Measurements from ENCODE around the gene ZNRD2.

Gene ZNRD2

DNA sequence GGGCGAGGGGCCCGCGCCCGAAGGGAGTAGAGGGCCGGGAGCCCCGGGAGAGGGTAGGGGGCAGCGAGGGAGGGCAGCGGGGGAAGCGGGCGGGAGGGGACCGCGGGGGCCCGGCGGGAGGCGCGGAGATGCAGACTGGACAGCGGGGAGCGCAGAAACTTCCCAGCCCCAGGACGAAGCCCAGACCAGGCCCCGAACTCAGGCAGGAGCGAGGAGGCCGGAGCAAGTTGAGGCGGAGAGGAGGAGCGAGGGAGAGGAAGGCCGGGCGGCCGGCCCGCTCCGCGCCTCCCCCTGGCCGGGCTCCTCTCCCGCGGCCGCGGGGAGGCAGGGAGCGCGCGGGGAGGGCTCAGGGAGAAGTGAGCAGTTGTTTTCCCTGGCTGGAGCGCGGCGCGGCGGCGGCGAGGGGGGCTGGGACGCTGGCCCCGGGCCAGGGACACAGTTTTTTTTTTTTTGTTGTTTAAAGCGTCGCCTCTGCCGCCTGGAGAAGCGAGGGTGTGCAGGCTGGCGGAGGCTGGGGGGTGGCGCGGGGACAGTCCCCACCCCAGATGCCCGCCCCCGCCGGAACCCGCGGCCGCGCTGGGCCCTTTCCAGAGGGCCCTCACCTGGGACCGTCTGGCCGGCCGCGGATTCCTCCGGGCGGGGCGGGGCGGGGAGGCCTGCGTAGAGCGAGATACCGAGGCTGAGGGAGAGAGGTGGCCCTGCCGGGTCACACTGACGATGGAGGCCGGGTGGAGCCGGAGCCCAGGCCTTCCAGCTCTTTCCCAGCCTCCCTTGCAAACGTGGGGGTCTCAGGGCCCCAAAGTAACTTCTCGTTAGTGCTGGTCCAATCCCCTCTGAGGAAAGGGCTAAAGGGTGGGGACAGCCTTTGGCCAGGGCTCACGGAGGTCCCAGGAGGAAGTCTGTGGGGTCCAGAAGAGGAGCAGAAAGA is 12.0 kb upstream of the ZNRD2 start, which contains the start of gene LTBP3 (continued):
- TF ChIP-seq ZNF501 (tag by site-specific recombination; IDR thresholded peaks at IDR 0.05) (no peak), ZBTB26 (tag by site-specific recombination; optimal IDR thresholded peaks at IDR 0.05) (peak; percentile 63), ZNF157 (tag by site-specific recombination; IDR thresholded peaks at IDR 0.05) (no peak), ZEB2 (tag by site-specific recombination; IDR thresholded peaks at IDR 0.05) (no peak), ZSCAN4 (tag by site-specific recombination; IDR thresholded peaks at IDR 0.05) (no peak), ZBTB17 (tag by site-specific recombination; IDR thresholded peaks at IDR 0.05) (no peak), ZSCAN30 (tag by site-specific recombination; IDR thresholded peaks at IDR 0.05) (peak; percentile 78), MEIS1 (CRISPR knock-in tag; IDR thresholded peaks at IDR 0.05; ENCODE audit: borderline replicate concordance) (no peak), HOXD13 (CRISPR knock-in tag; IDR thresholded peaks at IDR 0.05; ENCODE audit: borderline replicate concordance) (no peak), ZNF518A (tag by site-specific recombination; conservative IDR thresholded peaks at IDR 0.05; ENCODE audit: low read depth) (no peak), ZNF394 (tag by site-specific recombination; IDR thresholded peaks at IDR 0.05; ENCODE audit: borderline replicate concordance) (no peak), ZNF133 (tag by site-specific recombination; IDR thresholded peaks at IDR 0.05) (no peak), YY2 (tag by site-specific recombination; IDR thresholded peaks at IDR 0.05) (no peak), ZNF677 (tag by site-specific recombination; IDR thresholded peaks at IDR 0.05) (no peak), BCL11B (tag by site-specific recombination; IDR thresholded peaks at IDR 0.05; ENCODE audit: low read depth) (no peak), ZNF19 (tag by site-specific recombination; IDR thresholded peaks at IDR 0.05; ENCODE audit: low read depth) (no peak), PATZ1 (tag by site-specific recombination; IDR thresholded peaks at IDR 0.05) (peak; percentile 51; the same call in 1 of the 2 replicates), ZBTB48 (tag by site-specific recombination; IDR thresholded peaks at IDR 0.05) (peak; percentile 62), GFI1B (tag by site-specific recombination; IDR thresholded peaks at IDR 0.05) (no peak), ZNF658 (tag by site-specific recombination; IDR thresholded peaks at IDR 0.05) (no peak), ZNF155 (tag by site-specific recombination; IDR thresholded peaks at IDR 0.05) (no peak), ZNF132 (tag by site-specific recombination; IDR thresholded peaks at IDR 0.05; ENCODE audit: borderline replicate concordance) (no peak), KLF9 (tag by site-specific recombination; IDR thresholded peaks at IDR 0.05; ENCODE audit: low read depth) (no peak), ZNF654 (tag by site-specific recombination; IDR thresholded peaks at IDR 0.05; ENCODE audit: low read depth) (no peak), ZNF830 (tag by site-specific recombination; IDR thresholded peaks at IDR 0.05; ENCODE audit: low read depth) (no peak)
- TF ChIP-seq, protein P1, sequence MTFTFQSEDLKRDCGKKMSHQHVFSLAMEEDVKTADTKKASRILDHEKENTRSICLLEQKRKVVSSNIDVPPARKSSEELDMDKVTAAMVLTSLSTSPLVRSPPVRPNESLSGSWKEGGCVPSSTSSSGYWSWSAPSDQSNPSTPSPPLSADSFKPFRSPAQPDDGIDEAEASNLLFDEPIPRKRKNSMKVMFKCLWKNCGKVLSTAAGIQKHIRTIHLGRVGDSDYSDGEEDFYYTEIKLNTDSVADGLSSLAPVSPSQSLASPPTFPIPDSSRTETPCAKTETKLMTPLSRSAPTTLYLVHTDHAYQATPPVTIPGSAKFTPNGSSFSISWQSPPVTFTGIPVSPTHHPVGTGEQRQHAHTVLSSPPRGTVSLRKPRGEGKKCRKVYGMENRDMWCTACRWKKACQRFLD (tag by site-specific recombination; IDR thresholded peaks at IDR 0.05), result no peak
